Liver (tissue), 9 donors: Measurements from ENCODE around the gene B3GNT4. TPM values are rescaled to one million over a fixed set of nuclear protein-coding genes. Genes with fewer than 3 reads are reported as not detected.

Experiments used
- DNase-seq: peaks from one replicate; pipeline ENCODE4 v3.0.0-alpha.2; 2017; ENCODE audit warnings: low spot score
- H3K27ac ChIP-seq, 2 donors: one replicate each; pipeline ENCODE4 v1.7.0; 2013; ENCODE audit warnings: inconsistent platforms in 2 of 2, low read length in 2 of 2, control low read depth in 1 of 2, low read depth in 1 of 2, mild to moderate bottlenecking in 1 of 2
- H3K27me3 ChIP-seq, 4 donors: one replicate each; pipeline versions ENCODE4 v1.6.1 to v1.7.0; 2013; ENCODE audit warnings: low read length in 3 of 4, inconsistent platforms in 1 of 4, mild to moderate bottlenecking in 1 of 4, moderate library complexity in 1 of 4; ENCODE audit not compliant: control insufficient read depth in 4 of 4, insufficient read depth in 4 of 4
- H3K36me3 ChIP-seq, 4 donors: one replicate each; pipeline versions ENCODE4 v1.6.1 to v1.7.0; 2013; ENCODE audit warnings: low read length in 3 of 4, mild to moderate bottlenecking in 3 of 4, low read depth in 1 of 4, moderate library complexity in 1 of 4; ENCODE audit not compliant: control insufficient read depth in 4 of 4, insufficient read depth in 3 of 4
- H3K4me1 ChIP-seq, 4 donors: one replicate each; pipeline versions ENCODE4 v1.6.1 to v1.7.0; 2013; ENCODE audit warnings: low read length in 3 of 4, mild to moderate bottlenecking in 3 of 4, moderate library complexity in 1 of 4; ENCODE audit not compliant: control insufficient read depth in 4 of 4, insufficient read depth in 4 of 4
- H3K4me3 ChIP-seq, 3 donors: one replicate each; pipeline versions ENCODE4 v1.6.1 to v1.7.0; 2013; ENCODE audit warnings: low read length in 3 of 3, control low read depth in 1 of 3, low read depth in 1 of 3, mild to moderate bottlenecking in 1 of 3
- H3K9ac ChIP-seq, 2 donors: one replicate each; pipeline ENCODE4 v1.7.0; 2013; ENCODE audit warnings: low read length in 2 of 2, mild to moderate bottlenecking in 2 of 2, moderate library complexity in 2 of 2, control low read depth in 1 of 2, low read depth in 1 of 2
- H3K9me3 ChIP-seq, 4 donors: one replicate each; pipeline versions ENCODE4 v1.6.1 to v1.7.0; 2013; ENCODE audit warnings: low read length in 3 of 4; ENCODE audit not compliant: control insufficient read depth in 4 of 4
- EGR1 ChIP-seq, 2 donors: IDR thresholded peaks; 2 replicates each; pipeline ENCODE4 v1.6.1; 2016 to 2018; ENCODE audit warnings: antibody characterized with exemption in 2 of 2, low read depth in 2 of 2
- FOXA1 ChIP-seq: IDR thresholded peaks from 2 replicates; pipeline ENCODE4 v1.6.1; 2016; ENCODE audit warnings: antibody characterized with exemption
- HNF4G ChIP-seq: IDR thresholded peaks from 2 replicates; pipeline ENCODE4 v1.6.1; 2016; ENCODE audit warnings: antibody characterized with exemption
- NR2F2 ChIP-seq: IDR thresholded peaks from 2 replicates; pipeline ENCODE4 v1.6.1; 2016; ENCODE audit warnings: antibody characterized with exemption
- RAD21 ChIP-seq, 2 donors: IDR thresholded peaks; 2 replicates each; pipeline ENCODE4 v1.6.1; 2016; ENCODE audit warnings: antibody characterized with exemption in 2 of 2, mild to moderate bottlenecking in 2 of 2
- RXRA ChIP-seq, 2 donors: IDR thresholded peaks; 2 replicates each; pipeline ENCODE4 v1.6.1; 2017 to 2018; ENCODE audit warnings: antibody characterized with exemption in 2 of 2, mild to moderate bottlenecking in 1 of 2
- SP1 ChIP-seq: IDR thresholded peaks from 2 replicates; pipeline ENCODE4 v1.6.1; 2018; ENCODE audit warnings: antibody characterized with exemption, mild to moderate bottlenecking
- YY1 ChIP-seq: IDR thresholded peaks from 2 replicates; pipeline ENCODE4 v1.6.1; 2016; ENCODE audit warnings: antibody characterized with exemption, mild to moderate bottlenecking
- WGBS: extraction: QIAGEN DNeasy Blood & Tissue Kit; methylation state at CpG from one replicate; pipeline ENCODE4 v1.1.7; 2013; 5-methylcytosine and 5-hydroxymethylcytosine counted together
- polyA plus RNA-seq, 2 donors: library from polyadenylated mRNA; stranded (reverse) in 1 of 2; unstranded in 1 of 2; fragments of 200-250 nt in 1 of 2; fragments of >200 nt in 1 of 2; fragmentation: Nextera tagmentation in 1 of 2; extraction: Ambion mirVana in 1 of 2; gene quantifications; one replicate each; pipeline versions ENCODE4 v1.2.1 to v1.2.3, GENCODE V29; 2013 to 2015
- total RNA-seq, 2 donors: library from RNA; depleted of rRNA; stranded (reverse); fragments of >200 nt; gene quantifications; one replicate each; pipeline ENCODE4 v1.2.3, GENCODE V29; 2014
- TF ChIP-seq, protein P1 (sequence below): fragments of 150-350 bp; IDR thresholded peaks from 2 replicates; pipeline ENCODE4 v1.5.1; 2017; ENCODE audit warnings: improper control_type of control experiment, low read depth, low read length; ENCODE audit not compliant: missing input control
- TF ChIP-seq, protein P2 (sequence below): IDR thresholded peaks from 2 replicates; pipeline ENCODE4 v1.6.1; 2016; ENCODE audit warnings: antibody characterized with exemption, mild to moderate bottlenecking
- TF ChIP-seq, protein P3 (sequence below): IDR thresholded peaks from 2 replicates; pipeline ENCODE4 v1.6.1; 2016; ENCODE audit warnings: antibody characterized with exemption
- TF ChIP-seq, protein P4 (sequence below): IDR thresholded peaks from 2 replicates; pipeline ENCODE4 v1.6.1; 2016; ENCODE audit warnings: antibody characterized with exemption
- donor health status: healthy.
- donor health status: healthy.
- donor health status: healthy.
- donor health status: healthy.
- donor health status: healthy.

The B3GNT4 gene
- total and polyA plus RNA-seq, 4 donors: 0.14 to 0.43 TPM; not detected in 2

DNA sequence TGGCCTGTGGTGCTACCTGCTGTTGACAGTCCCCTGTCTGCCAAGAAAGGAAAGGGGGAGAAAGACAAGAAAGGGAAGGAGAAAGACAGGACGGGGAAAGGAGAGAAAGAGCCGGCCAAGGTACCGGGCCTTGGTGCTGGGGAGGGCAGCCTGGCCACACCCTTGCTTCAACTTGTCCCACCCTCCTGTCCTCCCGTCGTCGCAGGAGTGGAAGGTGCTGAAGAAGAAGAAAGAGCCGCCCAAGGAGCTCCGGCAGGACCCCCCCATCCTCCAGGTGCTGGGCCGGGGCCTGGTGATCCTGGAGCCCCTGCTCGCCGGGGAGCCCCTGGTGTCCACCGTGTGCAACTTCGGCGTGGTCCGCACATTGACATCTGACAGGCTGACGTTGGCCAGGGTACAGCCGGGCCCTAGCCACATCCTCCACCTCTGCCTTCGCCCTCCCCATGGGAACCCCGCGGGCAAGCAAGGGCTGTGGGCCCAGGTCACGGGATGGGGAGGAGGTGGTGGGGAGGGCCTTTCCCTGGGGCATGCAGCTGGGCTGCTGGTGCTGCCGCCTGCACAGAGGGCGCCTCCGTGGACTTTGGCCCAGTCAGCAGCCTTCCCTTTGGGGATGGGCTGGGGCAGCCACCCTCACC is 2.9 kb upstream of the B3GNT4 start:
- Histone ChIP-seq H3K36me3 (no peaks in the 10 kb centered on the region), H3K9me3 (no peaks in the 10 kb centered on the region), H3K9ac (no peak overlapping the region), H3K4me3 (no peak overlapping the region), H3K27me3 (peaks cover 0 to 7% (median 2%) of the 10 kb centered on the region in 4 donors), H3K27ac (no peak overlapping the region), H3K4me1 (peaks cover 9 to 20% (median 12%) of the 10 kb centered on the region in 4 donors)
- WGBS: 65% methylated on average over 24 of the region's 24 CpGs
- TF ChIP-seq NR2F2 (no peak), YY1 (no peak), EGR1 (IDR thresholded peaks at IDR 0.05; ENCODE audit: low read depth in 2 of 2) (no peak), RAD21 (IDR thresholded peaks at IDR 0.05) (no peak), FOXA1 (no peak)
- TF ChIP-seq, protein P1, sequence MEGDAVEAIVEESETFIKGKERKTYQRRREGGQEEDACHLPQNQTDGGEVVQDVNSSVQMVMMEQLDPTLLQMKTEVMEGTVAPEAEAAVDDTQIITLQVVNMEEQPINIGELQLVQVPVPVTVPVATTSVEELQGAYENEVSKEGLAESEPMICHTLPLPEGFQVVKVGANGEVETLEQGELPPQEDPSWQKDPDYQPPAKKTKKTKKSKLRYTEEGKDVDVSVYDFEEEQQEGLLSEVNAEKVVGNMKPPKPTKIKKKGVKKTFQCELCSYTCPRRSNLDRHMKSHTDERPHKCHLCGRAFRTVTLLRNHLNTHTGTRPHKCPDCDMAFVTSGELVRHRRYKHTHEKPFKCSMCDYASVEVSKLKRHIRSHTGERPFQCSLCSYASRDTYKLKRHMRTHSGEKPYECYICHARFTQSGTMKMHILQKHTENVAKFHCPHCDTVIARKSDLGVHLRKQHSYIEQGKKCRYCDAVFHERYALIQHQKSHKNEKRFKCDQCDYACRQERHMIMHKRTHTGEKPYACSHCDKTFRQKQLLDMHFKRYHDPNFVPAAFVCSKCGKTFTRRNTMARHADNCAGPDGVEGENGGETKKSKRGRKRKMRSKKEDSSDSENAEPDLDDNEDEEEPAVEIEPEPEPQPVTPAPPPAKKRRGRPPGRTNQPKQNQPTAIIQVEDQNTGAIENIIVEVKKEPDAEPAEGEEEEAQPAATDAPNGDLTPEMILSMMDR: no peak
- TF ChIP-seq, protein P2, sequence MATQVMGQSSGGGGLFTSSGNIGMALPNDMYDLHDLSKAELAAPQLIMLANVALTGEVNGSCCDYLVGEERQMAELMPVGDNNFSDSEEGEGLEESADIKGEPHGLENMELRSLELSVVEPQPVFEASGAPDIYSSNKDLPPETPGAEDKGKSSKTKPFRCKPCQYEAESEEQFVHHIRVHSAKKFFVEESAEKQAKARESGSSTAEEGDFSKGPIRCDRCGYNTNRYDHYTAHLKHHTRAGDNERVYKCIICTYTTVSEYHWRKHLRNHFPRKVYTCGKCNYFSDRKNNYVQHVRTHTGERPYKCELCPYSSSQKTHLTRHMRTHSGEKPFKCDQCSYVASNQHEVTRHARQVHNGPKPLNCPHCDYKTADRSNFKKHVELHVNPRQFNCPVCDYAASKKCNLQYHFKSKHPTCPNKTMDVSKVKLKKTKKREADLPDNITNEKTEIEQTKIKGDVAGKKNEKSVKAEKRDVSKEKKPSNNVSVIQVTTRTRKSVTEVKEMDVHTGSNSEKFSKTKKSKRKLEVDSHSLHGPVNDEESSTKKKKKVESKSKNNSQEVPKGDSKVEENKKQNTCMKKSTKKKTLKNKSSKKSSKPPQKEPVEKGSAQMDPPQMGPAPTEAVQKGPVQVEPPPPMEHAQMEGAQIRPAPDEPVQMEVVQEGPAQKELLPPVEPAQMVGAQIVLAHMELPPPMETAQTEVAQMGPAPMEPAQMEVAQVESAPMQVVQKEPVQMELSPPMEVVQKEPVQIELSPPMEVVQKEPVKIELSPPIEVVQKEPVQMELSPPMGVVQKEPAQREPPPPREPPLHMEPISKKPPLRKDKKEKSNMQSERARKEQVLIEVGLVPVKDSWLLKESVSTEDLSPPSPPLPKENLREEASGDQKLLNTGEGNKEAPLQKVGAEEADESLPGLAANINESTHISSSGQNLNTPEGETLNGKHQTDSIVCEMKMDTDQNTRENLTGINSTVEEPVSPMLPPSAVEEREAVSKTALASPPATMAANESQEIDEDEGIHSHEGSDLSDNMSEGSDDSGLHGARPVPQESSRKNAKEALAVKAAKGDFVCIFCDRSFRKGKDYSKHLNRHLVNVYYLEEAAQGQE: no peak
- DNase-seq: no peak

DNA sequence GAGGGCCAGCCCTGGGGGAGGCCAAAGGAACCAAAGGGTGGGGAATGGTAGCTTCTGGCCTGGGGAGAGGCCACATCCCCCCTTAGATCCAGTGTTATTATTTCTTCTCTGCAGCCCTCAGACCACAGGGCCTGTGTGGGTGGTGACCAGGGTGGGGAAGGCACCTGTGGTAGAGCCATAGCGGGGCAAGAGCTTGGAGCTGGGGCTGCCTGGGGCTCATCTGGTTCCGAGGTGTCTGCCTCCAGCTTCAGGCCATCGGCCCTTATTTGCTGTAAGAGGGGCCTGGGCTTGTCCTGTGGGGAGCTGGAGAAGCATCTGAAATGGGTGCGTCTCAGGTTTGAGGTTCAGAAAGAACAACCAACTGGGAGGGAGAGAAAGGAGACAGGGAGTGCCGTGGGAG is 2.1 kb upstream of the B3GNT4 start:
- Histone ChIP-seq H3K27ac (no peak overlapping the region), H3K4me1 (peaks cover 9 to 20% (median 12%) of the 10 kb centered on the region in 4 donors), H3K9ac (no peak overlapping the region), H3K27me3 (peaks cover 0 to 7% (median 2%) of the 10 kb centered on the region in 4 donors), H3K4me3 (no peak overlapping the region), H3K36me3 (no peaks in the 10 kb centered on the region), H3K9me3 (no peaks in the 10 kb centered on the region)
- TF ChIP-seq HNF4G (no peak), RAD21 (IDR thresholded peaks at IDR 0.05) (no peak), YY1 (no peak), RXRA (IDR thresholded peaks at IDR 0.05) (no peak), EGR1 (IDR thresholded peaks at IDR 0.05; ENCODE audit: low read depth in 2 of 2) (no peak), SP1 (no peak)
- TF ChIP-seq, protein P3, sequence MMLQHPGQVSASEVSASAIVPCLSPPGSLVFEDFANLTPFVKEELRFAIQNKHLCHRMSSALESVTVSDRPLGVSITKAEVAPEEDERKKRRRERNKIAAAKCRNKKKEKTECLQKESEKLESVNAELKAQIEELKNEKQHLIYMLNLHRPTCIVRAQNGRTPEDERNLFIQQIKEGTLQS: no peak
- TF ChIP-seq, protein P1: no peak
- TF ChIP-seq, protein P4, sequence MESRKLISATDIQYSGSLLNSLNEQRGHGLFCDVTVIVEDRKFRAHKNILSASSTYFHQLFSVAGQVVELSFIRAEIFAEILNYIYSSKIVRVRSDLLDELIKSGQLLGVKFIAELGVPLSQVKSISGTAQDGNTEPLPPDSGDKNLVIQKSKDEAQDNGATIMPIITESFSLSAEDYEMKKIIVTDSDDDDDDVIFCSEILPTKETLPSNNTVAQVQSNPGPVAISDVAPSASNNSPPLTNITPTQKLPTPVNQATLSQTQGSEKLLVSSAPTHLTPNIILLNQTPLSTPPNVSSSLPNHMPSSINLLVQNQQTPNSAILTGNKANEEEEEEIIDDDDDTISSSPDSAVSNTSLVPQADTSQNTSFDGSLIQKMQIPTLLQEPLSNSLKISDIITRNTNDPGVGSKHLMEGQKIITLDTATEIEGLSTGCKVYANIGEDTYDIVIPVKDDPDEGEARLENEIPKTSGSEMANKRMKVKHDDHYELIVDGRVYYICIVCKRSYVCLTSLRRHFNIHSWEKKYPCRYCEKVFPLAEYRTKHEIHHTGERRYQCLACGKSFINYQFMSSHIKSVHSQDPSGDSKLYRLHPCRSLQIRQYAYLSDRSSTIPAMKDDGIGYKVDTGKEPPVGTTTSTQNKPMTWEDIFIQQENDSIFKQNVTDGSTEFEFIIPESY: no peak
- no peak for DNase-seq
- 94% methylated on average over 5 of the region's 5 CpGs for WGBS
